Putamen (tissue), 1 donor: Measurements from ENCODE around the gene GAPVD1.

Experiments
- DNase-seq: peaks from one replicate; pipeline ENCODE4 v3.0.0-alpha.2; 2016; ENCODE audit warnings: low spot score

Gene GAPVD1

DNA sequence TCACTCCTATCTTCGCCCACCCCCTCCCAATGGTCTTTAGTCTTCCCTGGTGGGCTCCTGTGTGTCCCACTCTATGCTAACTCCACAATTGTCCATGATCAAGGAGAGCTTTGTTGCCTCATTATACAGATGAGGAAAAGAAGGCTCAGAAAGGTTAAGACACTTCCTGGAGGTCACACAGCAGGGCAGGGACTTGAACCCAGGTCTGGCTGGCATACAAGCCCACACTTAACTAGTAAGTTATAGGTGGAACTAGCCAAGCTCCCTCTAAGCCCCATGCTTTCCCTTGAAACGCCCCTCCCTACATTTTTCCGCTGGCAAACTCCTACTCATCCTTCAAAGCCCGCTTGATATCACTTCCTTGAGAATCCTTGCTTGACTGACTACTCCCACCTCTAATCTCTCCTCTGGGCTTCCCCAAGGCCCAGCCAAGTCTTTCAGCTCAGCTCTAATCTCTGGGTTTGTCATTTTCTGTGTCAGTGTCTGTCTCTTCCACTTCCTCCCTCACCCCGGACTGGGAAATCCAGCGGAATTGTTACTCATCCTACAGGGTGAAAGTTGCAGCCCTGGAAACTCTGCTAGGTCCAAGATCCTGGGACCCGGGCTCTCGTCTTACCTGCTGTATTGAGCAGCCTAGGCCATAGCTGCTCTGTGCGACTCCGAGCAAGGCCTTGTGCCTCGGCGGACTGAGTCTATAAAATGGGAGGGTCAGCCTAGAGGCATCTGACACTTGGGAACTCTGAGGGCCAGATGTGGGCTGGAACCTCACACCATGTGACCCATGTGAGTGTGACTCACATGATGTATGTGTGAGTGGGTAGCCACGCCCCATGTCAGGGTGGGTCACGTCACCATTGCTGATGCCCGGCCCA, 144.5 kb downstream of the GAPVD1 start:
- DNase-seq: no peak

DNA sequence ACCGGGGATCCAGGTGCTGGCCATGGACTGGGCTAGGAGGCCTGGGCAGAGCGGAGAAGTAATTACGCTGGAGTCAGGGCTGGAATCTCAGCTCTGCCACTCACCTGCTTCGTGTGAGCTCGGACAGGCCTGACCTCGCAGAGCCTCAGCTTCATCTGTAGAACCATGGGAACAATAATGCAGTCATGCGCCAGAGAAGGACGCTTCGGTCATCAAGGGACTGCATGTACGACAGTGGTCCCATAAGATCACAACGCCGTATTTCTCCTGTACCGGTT, 145.1 kb downstream of the GAPVD1 start:
- no peak for DNase-seq

GRCh38 chr9:125407432-125407973, 145.9 kb downstream of the GAPVD1 start:
- DNase-seq: no peak

- DNase-seq: peak; percentile 42
These were observed 146.6 kb downstream of the GAPVD1 start for GRCh38 chr9:125407974-125408900.

GRCh38 chr9:125409217-125409636, 147.6 kb downstream of the GAPVD1 start:
- no peak for DNase-seq

- no peak for DNase-seq
These were observed 148.3 kb downstream of the GAPVD1 start for GRCh38 chr9:125409637-125410521.

- DNase-seq: no peak
These were observed 148.9 kb downstream of the GAPVD1 start for GRCh38 chr9:125410522-125410894.

DNA sequence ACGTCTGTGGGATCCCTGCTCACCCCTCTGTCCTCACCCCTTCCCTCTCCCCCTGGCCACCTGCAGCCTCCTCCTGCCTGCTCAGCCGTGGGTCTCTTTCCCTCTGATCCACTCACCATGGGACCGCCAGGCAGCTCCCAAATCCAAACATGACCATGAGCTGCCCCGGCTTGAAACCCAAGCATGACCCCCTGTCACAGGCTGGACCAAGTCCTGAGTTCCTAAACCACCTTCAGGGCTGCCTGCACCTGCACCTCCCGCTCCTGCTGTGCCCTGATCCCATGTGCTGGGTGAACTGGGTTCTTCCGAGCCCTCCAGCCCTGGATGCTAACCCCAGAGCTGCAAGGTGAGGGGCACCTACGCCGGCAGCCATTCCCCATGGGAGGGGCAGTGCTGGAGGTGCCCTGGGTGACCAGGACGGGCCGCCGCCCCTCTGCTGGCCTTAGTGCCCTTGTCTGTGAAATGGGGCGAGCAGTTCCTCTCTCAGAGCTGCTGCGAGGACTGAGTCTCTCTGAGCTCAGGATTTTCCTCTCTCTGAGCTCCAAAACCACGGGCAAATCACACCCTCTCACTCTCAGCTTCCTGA, 149.6 kb downstream of the GAPVD1 start:
- DNase-seq: no peak

DNA sequence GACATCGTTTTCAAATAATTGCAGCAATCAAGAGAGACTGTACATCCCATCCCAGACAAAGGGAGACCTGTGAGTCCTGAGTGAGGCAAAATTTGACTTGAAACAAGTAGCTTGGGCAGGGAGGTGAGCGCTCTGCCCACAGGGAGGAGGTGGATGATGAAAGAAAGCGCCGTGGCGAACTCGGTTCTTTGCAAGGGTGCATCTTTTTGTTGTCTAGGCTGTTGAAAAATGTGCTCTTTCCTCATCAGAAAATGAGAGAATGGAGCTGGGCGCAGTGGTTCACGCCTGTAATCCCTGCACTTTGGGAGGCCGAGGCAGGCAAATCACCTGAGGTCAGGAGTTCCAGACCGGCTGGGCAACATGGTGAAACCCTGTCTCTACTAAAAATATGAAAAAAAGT, 150.5 kb downstream of the GAPVD1 start:
- no peak for DNase-seq

DNA sequence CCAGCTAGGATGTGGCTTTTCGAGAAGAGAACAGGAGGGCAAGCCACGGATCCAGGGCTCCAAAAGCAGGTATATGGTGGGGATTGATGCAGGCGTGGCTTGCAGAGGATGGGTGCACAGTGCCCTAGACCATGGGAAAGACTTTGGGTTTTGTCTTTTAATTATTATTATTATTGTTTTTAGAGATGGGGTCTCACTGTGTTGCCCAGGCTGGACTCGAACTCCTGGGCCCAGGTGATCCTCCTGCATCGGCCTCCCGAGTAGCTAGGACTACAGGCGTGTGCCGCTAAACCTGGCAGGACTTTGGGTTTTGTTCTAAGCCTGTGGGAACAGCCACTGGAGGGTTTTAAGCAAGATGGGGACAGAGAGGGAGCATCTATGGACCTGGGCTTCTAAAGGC, 152.0 kb downstream of the GAPVD1 start:
- no peak for DNase-seq

- DNase-seq: no peak
These were observed 154.2 kb downstream of the GAPVD1 start for GRCh38 chr9:125415583-125416460.

DNA sequence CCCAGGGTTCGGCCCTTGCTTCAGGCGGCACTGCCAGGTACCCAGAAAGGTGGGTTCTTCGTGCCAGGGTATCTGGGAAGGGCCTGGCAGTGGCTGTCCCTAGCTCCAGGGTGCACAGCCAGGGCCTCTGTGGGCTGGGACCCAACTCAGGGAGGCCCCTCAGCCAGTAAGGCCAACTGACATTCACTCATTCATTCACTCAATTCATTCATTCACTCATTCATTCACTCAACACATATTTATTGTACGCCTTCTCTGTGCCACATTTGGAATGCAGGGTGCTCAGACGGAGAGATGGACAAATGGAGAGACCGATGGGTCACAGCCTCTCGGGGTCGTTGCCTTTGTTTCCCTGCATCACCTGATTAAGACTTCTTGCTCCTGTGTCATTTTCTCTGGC, 154.9 kb downstream of the GAPVD1 start:
- no peak for DNase-seq
